H4 (cell line): ENCODE data around the gene DRD2. TPM values are rescaled to one million over a fixed set of nuclear protein-coding genes. Genes with fewer than 3 reads are reported as not detected.

ENCODE experiments used
- DNase-seq: peaks from one replicate; pipeline ENCODE4 v3.0.0-alpha.2; 2015; ENCODE audit warnings: low spot score
- total RNA-seq: library from RNA; depleted of rRNA; stranded (reverse); fragments of >200 nt; shearing (Covaris generic); gene quantifications from 2 replicates; pipeline ENCODE4 v1.2.3, GENCODE V29; 2014

DRD2 gene
- total RNA-seq, 1 experiment from 2014 or later, result 1.6 TPM

DNA sequence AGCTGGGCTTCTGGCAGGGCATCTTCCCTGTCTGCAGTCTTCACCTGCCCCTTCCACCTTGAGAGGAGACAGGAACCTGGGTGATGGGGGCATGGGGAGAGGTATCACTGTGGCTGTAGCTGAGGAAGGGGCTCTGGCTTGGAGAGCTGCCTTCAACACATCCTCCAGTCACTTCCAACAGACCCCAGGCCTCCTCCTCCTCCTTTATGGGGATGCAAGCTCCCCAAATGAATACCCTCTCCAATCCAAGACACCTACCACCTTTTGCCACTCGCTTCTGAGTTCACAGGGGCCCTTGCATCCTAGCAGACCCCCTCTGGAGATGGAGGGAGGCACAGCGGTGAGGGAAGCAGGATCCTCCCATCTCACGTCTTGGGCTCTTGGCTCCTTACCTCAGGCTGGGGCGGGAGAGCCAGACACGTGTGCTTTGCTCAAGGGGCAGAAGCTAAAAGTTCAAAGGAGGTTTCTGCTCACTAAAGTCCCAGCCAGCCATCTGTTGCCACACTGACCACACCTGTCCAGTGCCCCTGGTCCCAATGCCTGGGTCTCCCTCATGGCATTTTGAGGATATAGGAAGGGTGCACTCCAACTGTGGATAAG lies 74.5 kb downstream of the DRD2 start:
- no peak for DNase-seq

GRCh38 chr11:113398669-113399430 lies 76.3 kb downstream of the DRD2 start:
- DNase-seq, result no peak

GRCh38 chr11:113397821-113398220 lies 77.4 kb downstream of the DRD2 start:
- no peak for DNase-seq

DNA sequence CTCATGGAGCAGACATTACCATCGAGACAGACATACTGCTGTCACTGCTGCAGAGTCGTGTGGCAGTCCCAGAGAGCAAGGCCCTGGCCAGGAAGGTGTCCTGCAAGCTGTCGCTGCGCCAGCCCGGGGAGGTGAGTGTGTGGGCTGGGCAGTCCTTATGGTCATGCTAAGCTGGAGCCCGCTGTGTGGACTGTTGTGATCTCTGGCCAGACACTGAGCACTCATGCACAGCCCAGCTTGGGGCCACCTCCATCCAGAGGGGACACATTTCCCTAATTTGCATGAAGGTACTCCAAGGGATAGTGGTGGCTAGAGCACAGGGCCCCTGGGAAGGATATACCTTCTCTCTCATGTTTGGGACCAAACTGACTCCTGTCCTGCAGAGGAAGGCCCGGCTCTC lies 78.0 kb downstream of the DRD2 start:
- no peak for DNase-seq

GRCh38 chr11:113396690-113397089 lies 78.5 kb downstream of the DRD2 start:
- DNase-seq, result no peak

GRCh38 chr11:113395782-113396336 lies 79.3 kb downstream of the DRD2 start:
- DNase-seq, result no peak

DNA sequence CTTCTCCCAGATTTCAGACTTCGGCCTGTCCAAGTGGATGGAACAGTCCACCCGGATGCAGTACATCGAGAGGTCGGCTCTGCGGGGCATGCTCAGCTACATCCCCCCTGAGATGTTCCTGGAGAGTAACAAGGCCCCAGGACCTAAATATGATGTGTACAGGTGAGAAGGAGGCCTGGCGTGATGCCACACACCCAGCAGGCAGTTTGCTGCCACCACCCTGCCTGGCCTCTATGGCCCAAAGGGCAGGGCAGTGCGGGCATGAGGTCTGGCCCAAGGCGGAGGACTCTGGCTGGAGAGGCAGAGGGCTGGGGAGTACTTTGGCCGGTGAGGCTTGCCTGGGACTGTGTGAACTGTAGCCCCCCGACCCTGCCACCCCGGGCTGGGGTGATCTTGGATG lies 80.3 kb downstream of the DRD2 start:
- DNase-seq, result no peak

DNA sequence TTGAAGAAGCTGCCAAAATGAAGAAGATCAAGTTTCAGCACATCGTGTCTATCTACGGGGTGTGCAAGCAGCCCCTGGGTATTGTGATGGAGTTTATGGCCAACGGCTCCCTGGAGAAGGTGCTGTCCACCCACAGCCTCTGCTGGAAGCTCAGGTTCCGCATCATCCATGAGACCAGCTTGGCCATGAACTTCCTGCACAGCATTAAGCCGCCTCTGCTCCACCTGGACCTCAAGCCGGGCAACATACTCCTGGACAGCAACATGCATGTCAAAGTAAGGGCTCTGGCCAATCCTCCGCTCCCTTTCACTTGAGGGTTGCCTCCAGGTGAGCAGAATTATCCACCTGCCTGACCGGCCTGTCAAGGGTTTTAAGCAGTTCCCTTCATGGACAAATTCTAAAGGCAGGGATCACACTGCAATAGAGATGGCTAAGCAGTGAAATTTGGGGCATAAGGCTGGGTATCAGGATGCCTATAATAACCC lies 81.7 kb downstream of the DRD2 start:
- no peak for DNase-seq

DNA sequence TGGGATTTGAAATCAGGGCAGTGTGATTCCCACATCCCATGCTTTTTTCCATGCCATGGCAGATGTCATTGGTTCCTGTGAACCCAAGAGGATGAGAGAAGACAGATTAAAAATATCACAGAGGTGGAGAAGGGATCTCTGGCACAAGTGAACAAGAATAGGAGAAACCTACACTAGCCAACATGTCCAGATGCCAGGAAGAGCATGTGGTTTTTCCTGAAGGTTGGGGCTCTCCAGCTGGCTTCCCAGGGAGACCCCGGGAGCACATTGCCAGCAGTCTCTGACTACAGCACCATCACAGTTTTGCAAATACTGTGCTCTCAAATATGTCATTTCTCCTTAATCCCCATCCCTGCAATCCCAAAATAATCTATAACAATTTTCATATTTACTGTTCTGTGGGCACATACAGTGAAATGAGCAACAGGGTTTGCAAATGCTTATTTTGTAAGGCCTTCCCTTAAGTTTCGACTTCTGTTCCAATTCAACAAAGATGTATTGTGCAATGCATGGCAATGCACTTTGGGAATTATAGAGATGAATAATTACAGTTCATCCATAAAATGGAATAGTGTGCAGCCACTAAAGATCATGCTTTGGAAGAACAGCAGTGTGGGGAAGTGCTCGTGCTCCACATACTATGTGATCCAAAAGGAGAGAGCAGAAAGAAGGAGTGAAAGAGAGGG lies 82.8 kb downstream of the DRD2 start:
- no peak for DNase-seq

DNA sequence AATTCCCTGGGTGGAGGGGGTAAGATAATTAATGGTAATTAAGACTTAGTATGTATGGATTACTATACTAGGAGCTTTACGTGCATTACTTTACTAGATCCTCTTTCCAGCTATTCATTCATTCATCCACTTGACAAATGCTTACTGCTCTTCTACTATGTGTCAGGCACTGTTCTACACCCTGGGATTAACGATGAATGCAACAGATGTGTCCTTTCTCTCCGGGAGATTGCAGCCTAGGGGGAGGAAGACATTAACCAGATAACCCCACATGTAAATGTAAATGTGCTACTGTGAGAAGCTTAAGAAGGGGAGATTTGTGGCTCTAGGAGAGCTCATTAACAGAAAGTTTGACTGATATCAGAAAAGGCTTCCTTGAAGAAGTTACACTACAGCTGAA lies 85.9 kb downstream of the DRD2 start:
- DNase-seq, result no peak

GRCh38 chr11:113387605-113388211 lies 87.5 kb downstream of the DRD2 start, which contains the start of gene ANKK1:
Gene ANKK1, plus strand, starts transcription at chr11:113387779. Its CDS starts 106 bp downstream, at chr11:113387885.
- DNase-seq, result no peak

- no peak for DNase-seq
Observed at GRCh38 chr11:113386866-113387265, 88.3 kb downstream of the DRD2 start.

DNA sequence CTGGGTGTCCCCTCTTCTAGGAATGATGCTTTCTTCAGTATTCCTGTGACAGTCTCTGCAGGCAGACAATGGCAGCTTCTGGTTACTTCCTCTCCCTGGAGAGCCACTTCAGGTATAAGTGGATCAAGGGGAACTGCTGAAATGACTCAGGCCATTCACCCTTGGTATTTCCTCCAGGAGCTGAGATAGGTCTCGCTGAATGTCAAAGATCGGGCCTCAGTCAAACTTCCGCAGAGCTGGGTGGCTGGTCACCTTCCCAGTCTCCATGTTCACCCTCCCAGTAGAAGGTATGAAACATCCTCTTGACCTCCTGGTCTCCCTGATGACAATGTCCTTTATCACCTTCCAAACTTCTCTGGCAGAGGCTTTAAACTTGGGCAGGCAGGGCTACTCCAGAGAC lies 89.4 kb downstream of the DRD2 start:
- DNase-seq, result no peak

- peak; percentile 91 for DNase-seq
Observed at GRCh38 chr11:113384551-113384950, 90.6 kb downstream of the DRD2 start.

- no peak for DNase-seq
Observed at GRCh38 chr11:113382121-113382520, 93.1 kb downstream of the DRD2 start.

DNA sequence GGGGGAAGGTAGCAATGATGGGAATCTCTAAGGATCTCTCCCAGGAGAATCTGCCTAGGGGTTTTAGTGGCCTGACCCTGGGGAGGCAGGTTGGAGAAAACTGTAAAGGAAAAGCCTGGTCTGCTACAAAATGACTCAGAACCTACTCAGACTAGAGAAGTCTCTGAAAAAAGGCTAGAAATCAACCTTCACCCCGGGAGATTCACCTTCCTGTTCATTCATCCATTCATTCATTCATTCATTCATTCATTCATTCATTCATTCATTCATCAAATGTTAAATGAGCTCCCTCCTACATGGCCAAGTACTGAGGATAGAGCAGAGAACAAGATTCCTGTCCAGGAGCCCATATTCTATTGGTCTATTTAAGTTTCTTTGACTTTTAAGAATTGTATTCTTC lies 96.5 kb downstream of the DRD2 start:
- DNase-seq, result no peak

GRCh38 chr11:113377681-113378412 lies 97.4 kb downstream of the DRD2 start:
- no peak for DNase-seq

GRCh38 chr11:113376156-113376555 lies 99.0 kb downstream of the DRD2 start:
- DNase-seq, result no peak

DNA sequence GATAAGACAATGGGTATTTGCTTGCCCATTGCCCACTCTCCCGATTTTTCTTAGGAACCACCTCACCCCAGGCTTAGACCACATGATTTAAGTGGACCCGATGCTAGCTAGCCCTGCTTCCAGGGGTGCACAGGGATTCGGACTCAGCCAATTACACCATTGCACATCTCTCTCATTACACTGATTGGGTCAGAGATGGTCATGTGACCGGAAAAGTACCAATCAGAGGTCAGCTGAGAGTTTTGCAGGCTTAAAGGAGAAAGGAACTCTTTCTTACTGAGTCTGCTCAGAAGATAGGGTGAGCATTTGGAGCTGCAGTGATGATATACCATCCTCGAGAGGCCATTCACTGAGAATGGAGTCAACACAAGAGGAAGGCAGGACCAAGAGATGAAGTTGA lies 99.8 kb downstream of the DRD2 start:
- DNase-seq, result no peak

GRCh38 chr11:113373981-113374560 lies 101.1 kb downstream of the DRD2 start:
- no peak for DNase-seq

DNA sequence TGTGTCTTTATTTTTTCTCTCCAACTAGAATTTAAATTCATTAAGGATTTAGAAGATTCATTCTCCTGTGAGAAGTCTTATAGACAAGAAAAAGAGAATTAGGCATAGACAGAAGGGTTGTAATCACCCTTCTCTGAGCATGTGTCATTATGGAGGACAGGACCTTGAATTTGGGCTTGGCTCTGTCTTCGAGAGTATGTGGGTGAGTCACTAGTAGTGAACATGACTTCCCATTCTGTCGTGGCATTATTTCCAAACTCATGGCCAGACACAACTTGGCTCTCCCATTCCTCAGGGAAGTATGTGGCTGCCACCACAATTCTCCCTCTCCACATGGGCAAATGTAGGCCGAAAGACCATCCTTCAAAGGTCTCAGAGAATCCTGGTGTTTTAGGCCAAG lies 101.9 kb downstream of the DRD2 start:
- DNase-seq, result no peak
